Activated naive CD4-positive, alpha-beta T cell treated with anti-CD3 and anti-CD28 coated beads for 36 hours (primary cell): ENCODE results near the gene TVP23A. TPM values are rescaled to one million over a fixed set of nuclear protein-coding genes. Genes with fewer than 3 reads are reported as not detected.
"Not testable (repeated sequence)": the region's sequence is repeated elsewhere in the genome, so short reads cannot be mapped to it uniquely, and the experiment has no call there.

ENCODE experiments used
- CTCF ChIA-PET: fragments of 350-600 bp; sonication (Branson Sonifier 250); formaldehyde crosslinking; loops from one replicate; lab custom pipeline; 2021; ENCODE audit warnings: antibody characterized with exemption; lab: Charles Lee
- DNase-seq: peaks from one replicate; pipeline ENCODE4 v3.0.0-alpha.2; 2020
- H3K27ac Mint-ChIP-seq: one replicate; pipeline ENCODE4 v1.8.0; 2021; ENCODE audit warnings: mild to moderate bottlenecking, mixed read lengths
- H3K27me3 Mint-ChIP-seq: one replicate; pipeline ENCODE4 v1.8.0; 2021; ENCODE audit warnings: low read depth, mixed read lengths
- H3K36me3 Mint-ChIP-seq: one replicate; pipeline ENCODE4 v1.8.0; 2021; ENCODE audit warnings: low read depth, mixed read lengths
- H3K4me1 Mint-ChIP-seq: one replicate; pipeline ENCODE4 v1.8.0; 2021; ENCODE audit warnings: low read depth, mixed read lengths
- H3K4me3 Mint-ChIP-seq: one replicate; pipeline ENCODE4 v1.8.0; 2021; ENCODE audit warnings: mild to moderate bottlenecking, moderate library complexity, mixed read lengths
- H3K9me3 Mint-ChIP-seq: one replicate; pipeline ENCODE4 v1.8.0; 2021; ENCODE audit warnings: mixed read lengths
- intact Hi-C: fragments of 100-400 bp; cut with micrococcal nuclease; formaldehyde crosslinking; loops from one replicate; pipeline ENCODE4 v1.15.1; 2023
- total RNA-seq, 2 experiments: library from RNA; stranded (reverse); gene quantifications; one replicate each; pipeline ENCODE4 v1.2.3, GENCODE V29; 2021

TVP23A gene
- total RNA-seq, 2 experiments from 2014 or later, result not detected

GRCh38 chr16:10776923-10777322, 41.7 kb downstream of the TVP23A start:
- H3K4me1 Mint-ChIP-seq, H3K9me3 Mint-ChIP-seq, intact Hi-C loops, CTCF ChIA-PET, H3K4me3 Mint-ChIP-seq, H3K36me3 Mint-ChIP-seq, DNase-seq, H3K27me3 Mint-ChIP-seq, H3K27ac Mint-ChIP-seq: not testable (repeated sequence)

- no peaks in the 10 kb centered on the region for H3K9me3 Mint-ChIP-seq
- H3K27me3 Mint-ChIP-seq, result no peaks in the 10 kb centered on the region
- CTCF ChIA-PET, result no interaction called here
- H3K27ac Mint-ChIP-seq, result no peak overlapping the region
- no peak overlapping the region for H3K4me3 Mint-ChIP-seq
- H3K36me3 Mint-ChIP-seq, result no peaks in the 10 kb centered on the region
- intact Hi-C loops, result no loop called here
- peaks cover 6% of the 10 kb centered on the region for H3K4me1 Mint-ChIP-seq
- DNase-seq, result no peak
Measured at GRCh38 chr16:10776280-10776679, 42.3 kb downstream of the TVP23A start.

- CTCF ChIA-PET, result no interaction called here
- peaks cover 4% of the 10 kb centered on the region for H3K4me1 Mint-ChIP-seq
- no peak for DNase-seq
- no peaks in the 10 kb centered on the region for H3K27me3 Mint-ChIP-seq
- intact Hi-C loops, result no loop called here
- H3K9me3 Mint-ChIP-seq, result no peaks in the 10 kb centered on the region
- peaks cover 3% of the 10 kb centered on the region for H3K36me3 Mint-ChIP-seq
- no peak overlapping the region for H3K4me3 Mint-ChIP-seq
- no peak overlapping the region for H3K27ac Mint-ChIP-seq
Measured at GRCh38 chr16:10770907-10771306, 47.7 kb downstream of the TVP23A start.

GRCh38 chr16:10769381-10769780, 49.2 kb downstream of the TVP23A start:
- Mint-ChIP-seq H3K36me3 (peaks cover 4% of the 10 kb centered on the region), H3K4me3 (no peak overlapping the region), H3K4me1 (no peaks in the 10 kb centered on the region), H3K9me3 (no peaks in the 10 kb centered on the region), H3K27me3 (no peaks in the 10 kb centered on the region), H3K27ac (no peak overlapping the region)
- CTCF ChIA-PET, result no interaction called here
- intact Hi-C loops, result no loop called here
- no peak for DNase-seq

GRCh38 chr16:10767127-10767526, 51.5 kb downstream of the TVP23A start:
- H3K4me1 Mint-ChIP-seq, result no peaks in the 10 kb centered on the region
- H3K27ac Mint-ChIP-seq, result no peak overlapping the region
- CTCF ChIA-PET, result interaction anchor here (0.7 kb wide), 1 partner anchor 15 kb away, joined by 3 read pairs; no protein-coding TSS in a partner anchor
- no peaks in the 10 kb centered on the region for H3K27me3 Mint-ChIP-seq
- intact Hi-C loops, result no loop called here
- H3K4me3 Mint-ChIP-seq, result no peak overlapping the region
- H3K9me3 Mint-ChIP-seq, result no peaks in the 10 kb centered on the region
- no peak for DNase-seq
- H3K36me3 Mint-ChIP-seq, result peaks cover 23% of the 10 kb centered on the region

- no peak for DNase-seq
- no peaks in the 10 kb centered on the region for H3K27me3 Mint-ChIP-seq
- H3K4me3 Mint-ChIP-seq, result no peak overlapping the region
- H3K36me3 Mint-ChIP-seq, result peaks cover 30% of the 10 kb centered on the region
- no peak overlapping the region for H3K27ac Mint-ChIP-seq
- CTCF ChIA-PET, result no interaction called here
- intact Hi-C loops, result no loop called here
- H3K4me1 Mint-ChIP-seq, result peaks cover 2% of the 10 kb centered on the region
- no peaks in the 10 kb centered on the region for H3K9me3 Mint-ChIP-seq
Measured at GRCh38 chr16:10765772-10766171, 52.8 kb downstream of the TVP23A start.

GRCh38 chr16:10763456-10763855, 55.1 kb downstream of the TVP23A start:
- Mint-ChIP-seq H3K4me3 (no peak overlapping the region), H3K27me3 (no peaks in the 10 kb centered on the region), H3K27ac (no peak overlapping the region), H3K9me3 (no peaks in the 10 kb centered on the region), H3K4me1 (peaks cover 2% of the 10 kb centered on the region), H3K36me3 (peaks cover 39% of the 10 kb centered on the region)
- intact Hi-C loops, result no loop called here
- no peak for DNase-seq
- CTCF ChIA-PET, result no interaction called here

GRCh38 chr16:10762336-10763016, 56.1 kb downstream of the TVP23A start:
- no peak overlapping the region for H3K4me3 Mint-ChIP-seq
- DNase-seq, result no peak
- CTCF ChIA-PET, result no interaction called here
- no peaks in the 10 kb centered on the region for H3K9me3 Mint-ChIP-seq
- H3K36me3 Mint-ChIP-seq, result peaks cover 43% of the 10 kb centered on the region
- H3K27ac Mint-ChIP-seq, result no peak overlapping the region
- intact Hi-C loops, result no loop called here
- H3K4me1 Mint-ChIP-seq, result peaks cover 2% of the 10 kb centered on the region
- no peaks in the 10 kb centered on the region for H3K27me3 Mint-ChIP-seq

- intact Hi-C loops, result no loop called here
- no peak overlapping the region for H3K4me3 Mint-ChIP-seq
- DNase-seq, result no peak
- no peak overlapping the region for H3K27ac Mint-ChIP-seq
- peaks cover 2% of the 10 kb centered on the region for H3K4me1 Mint-ChIP-seq
- CTCF ChIA-PET, result no interaction called here
- no peaks in the 10 kb centered on the region for H3K9me3 Mint-ChIP-seq
- no peaks in the 10 kb centered on the region for H3K27me3 Mint-ChIP-seq
- H3K36me3 Mint-ChIP-seq, result peaks cover 44% of the 10 kb centered on the region
Measured at GRCh38 chr16:10761373-10761772, 57.2 kb downstream of the TVP23A start.

- Mint-ChIP-seq H3K27me3 (no peaks in the 10 kb centered on the region), H3K9me3 (no peaks in the 10 kb centered on the region), H3K4me3 (no peak overlapping the region), H3K27ac (no peak overlapping the region), H3K4me1 (peaks cover 2% of the 10 kb centered on the region), H3K36me3 (peaks cover 47% of the 10 kb centered on the region)
- intact Hi-C loops, result no loop called here
- DNase-seq, result no peak
- CTCF ChIA-PET, result no interaction called here
Measured at GRCh38 chr16:10760858-10761257, 57.7 kb downstream of the TVP23A start.

GRCh38 chr16:10756574-10756973, 62.0 kb downstream of the TVP23A start:
- H3K4me1 Mint-ChIP-seq, result peaks cover 13% of the 10 kb centered on the region
- intact Hi-C loops, result no loop called here
- H3K27me3 Mint-ChIP-seq, result no peaks in the 10 kb centered on the region
- no peak overlapping the region for H3K4me3 Mint-ChIP-seq
- peaks cover 36% of the 10 kb centered on the region for H3K36me3 Mint-ChIP-seq
- CTCF ChIA-PET, result interaction anchor here (1.3 kb wide), 1 partner anchor 242 kb away, joined by 3 read pairs; no protein-coding TSS in a partner anchor
- no peak for DNase-seq
- no peaks in the 10 kb centered on the region for H3K9me3 Mint-ChIP-seq
- no peak overlapping the region for H3K27ac Mint-ChIP-seq

- Mint-ChIP-seq H3K27ac (peak overlapping the region; percentile 13), H3K4me3 (no peak overlapping the region), H3K27me3 (no peaks in the 10 kb centered on the region), H3K36me3 (peaks cover 27% of the 10 kb centered on the region), H3K9me3 (no peaks in the 10 kb centered on the region), H3K4me1 (peaks cover 20% of the 10 kb centered on the region)
- intact Hi-C loops, result no loop called here
- CTCF ChIA-PET, result no interaction called here
- peak; percentile 17 for DNase-seq
Measured at GRCh38 chr16:10754941-10755340, 63.7 kb downstream of the TVP23A start.

GRCh38 chr16:10753670-10754069, 64.9 kb downstream of the TVP23A start:
- Mint-ChIP-seq H3K27me3 (no peaks in the 10 kb centered on the region), H3K36me3 (peaks cover 23% of the 10 kb centered on the region), H3K9me3 (no peaks in the 10 kb centered on the region), H3K4me1 (peaks cover 29% of the 10 kb centered on the region), H3K27ac (no peak overlapping the region), H3K4me3 (no peak overlapping the region)
- no peak for DNase-seq
- CTCF ChIA-PET, result interaction anchor here (0.7 kb wide), 1 partner anchor 9 kb away, joined by 3 read pairs; no protein-coding TSS in a partner anchor
- intact Hi-C loops, result no loop called here
